Measurements from ENCODE around the gene CHRNG.
"Not testable (repeated sequence)": the region's sequence is repeated elsewhere in the genome, so short reads cannot be mapped to it uniquely, and the experiment has no call there.

CHRNG gene

GRCh38 chr2:232568161-232568560 lies 28.7 kb downstream of the CHRNG start:
- Histone ChIP-seq H3K9ac (ENCODE audit: low read depth, low read length) (no peak overlapping the region), H3K27me3 (ENCODE audit: control insufficient read depth, insufficient read depth, low read length) (no peaks in the 10 kb centered on the region), H3K9me3 (ENCODE audit: control insufficient read depth, insufficient read depth, low read length) (no peaks in the 10 kb centered on the region), H3K27ac (ENCODE audit: low read depth, low read length) (no peak overlapping the region), H3K4me1 (ENCODE audit: control insufficient read depth, insufficient read depth, low read length) (no peaks in the 10 kb centered on the region), H3K4me3 (ENCODE audit: low read depth, low read length) (no peak overlapping the region), H3K36me3 (ENCODE audit: control insufficient read depth, insufficient read depth, low read length) (peaks cover 92% of the 10 kb centered on the region)

- Histone ChIP-seq H3K4me3 (ENCODE audit: low read depth, low read length) (no peak overlapping the region), H3K9ac (ENCODE audit: low read depth, low read length) (no peak overlapping the region), H3K36me3 (ENCODE audit: control insufficient read depth, insufficient read depth, low read length) (peaks cover 93% of the 10 kb centered on the region), H3K9me3 (ENCODE audit: control insufficient read depth, insufficient read depth, low read length) (no peaks in the 10 kb centered on the region), H3K4me1 (ENCODE audit: control insufficient read depth, insufficient read depth, low read length) (no peaks in the 10 kb centered on the region), H3K27me3 (ENCODE audit: control insufficient read depth, insufficient read depth, low read length) (no peaks in the 10 kb centered on the region), H3K27ac (ENCODE audit: low read depth, low read length) (no peak overlapping the region)
These were observed 30.0 kb downstream of the CHRNG start for GRCh38 chr2:232569541-232569940.

- not testable (repeated sequence) for H3K9ac ChIP-seq (ENCODE audit: low read depth, low read length); H3K27me3 ChIP-seq (ENCODE audit: control insufficient read depth, insufficient read depth, low read length); H3K4me3 ChIP-seq (ENCODE audit: low read depth, low read length); H3K27ac ChIP-seq (ENCODE audit: low read depth, low read length); H3K4me1 ChIP-seq (ENCODE audit: control insufficient read depth, insufficient read depth, low read length); H3K9me3 ChIP-seq (ENCODE audit: control insufficient read depth, insufficient read depth, low read length)
- H3K36me3 ChIP-seq (ENCODE audit: control insufficient read depth, insufficient read depth, low read length), result peaks cover 94% of the 10 kb centered on the region
These were observed 31.0 kb downstream of the CHRNG start for GRCh38 chr2:232570481-232570880.

- peaks cover 90% of the 10 kb centered on the region for H3K36me3 ChIP-seq (ENCODE audit: control insufficient read depth, insufficient read depth, low read length)
- H3K9ac ChIP-seq (ENCODE audit: low read depth, low read length), result no peak overlapping the region
- no peaks in the 10 kb centered on the region for H3K9me3 ChIP-seq (ENCODE audit: control insufficient read depth, insufficient read depth, low read length)
- no peaks in the 10 kb centered on the region for H3K27me3 ChIP-seq (ENCODE audit: control insufficient read depth, insufficient read depth, low read length)
- no peak overlapping the region for H3K4me3 ChIP-seq (ENCODE audit: low read depth, low read length)
- no peaks in the 10 kb centered on the region for H3K4me1 ChIP-seq (ENCODE audit: control insufficient read depth, insufficient read depth, low read length)
- no peak overlapping the region for H3K27ac ChIP-seq (ENCODE audit: low read depth, low read length)
These were observed 31.6 kb downstream of the CHRNG start for GRCh38 chr2:232571026-232571474.

GRCh38 chr2:232573042-232573441 lies 33.5 kb downstream of the CHRNG start:
- Histone ChIP-seq H3K27ac (ENCODE audit: low read depth, low read length) (no peak overlapping the region), H3K36me3 (ENCODE audit: control insufficient read depth, insufficient read depth, low read length) (peaks cover 77% of the 10 kb centered on the region), H3K27me3 (ENCODE audit: control insufficient read depth, insufficient read depth, low read length) (no peaks in the 10 kb centered on the region), H3K4me1 (ENCODE audit: control insufficient read depth, insufficient read depth, low read length) (no peaks in the 10 kb centered on the region), H3K4me3 (ENCODE audit: low read depth, low read length) (no peak overlapping the region), H3K9ac (ENCODE audit: low read depth, low read length) (no peak overlapping the region), H3K9me3 (ENCODE audit: control insufficient read depth, insufficient read depth, low read length) (no peaks in the 10 kb centered on the region)

- no peak overlapping the region for H3K9ac ChIP-seq (ENCODE audit: low read depth, low read length)
- H3K27ac ChIP-seq (ENCODE audit: low read depth, low read length), result no peak overlapping the region
- peaks cover 68% of the 10 kb centered on the region for H3K36me3 ChIP-seq (ENCODE audit: control insufficient read depth, insufficient read depth, low read length)
These were observed 34.4 kb downstream of the CHRNG start for GRCh38 chr2:232573771-232574435.

GRCh38 chr2:232574674-232575403 lies 35.3 kb downstream of the CHRNG start:
- Histone ChIP-seq H3K9ac (ENCODE audit: low read depth, low read length) (no peak overlapping the region), H3K27ac (ENCODE audit: low read depth, low read length) (no peak overlapping the region), H3K4me3 (ENCODE audit: low read depth, low read length) (no peak overlapping the region), H3K9me3 (ENCODE audit: control insufficient read depth, insufficient read depth, low read length) (no peaks in the 10 kb centered on the region), H3K36me3 (ENCODE audit: control insufficient read depth, insufficient read depth, low read length) (peaks cover 59% of the 10 kb centered on the region), H3K4me1 (ENCODE audit: control insufficient read depth, insufficient read depth, low read length) (no peaks in the 10 kb centered on the region), H3K27me3 (ENCODE audit: control insufficient read depth, insufficient read depth, low read length) (no peaks in the 10 kb centered on the region)

More at GRCh38 chr2:232573771-232574435, 34.4 kb downstream of the CHRNG start:
- no peaks in the 10 kb centered on the region for H3K27me3 ChIP-seq (ENCODE audit: control insufficient read depth, insufficient read depth, low read length)
- H3K4me1 ChIP-seq (ENCODE audit: control insufficient read depth, insufficient read depth, low read length), result no peaks in the 10 kb centered on the region
- no peak overlapping the region for H3K4me3 ChIP-seq (ENCODE audit: low read depth, low read length)
- no peaks in the 10 kb centered on the region for H3K9me3 ChIP-seq (ENCODE audit: control insufficient read depth, insufficient read depth, low read length)

GRCh38 chr2:232575404-232575746 lies 35.9 kb downstream of the CHRNG start:
- no peaks in the 10 kb centered on the region for H3K9me3 ChIP-seq (ENCODE audit: control insufficient read depth, insufficient read depth, low read length)
- no peak overlapping the region for H3K9ac ChIP-seq (ENCODE audit: low read depth, low read length)
- no peaks in the 10 kb centered on the region for H3K4me1 ChIP-seq (ENCODE audit: control insufficient read depth, insufficient read depth, low read length)
- H3K27ac ChIP-seq (ENCODE audit: low read depth, low read length), result no peak overlapping the region
- H3K4me3 ChIP-seq (ENCODE audit: low read depth, low read length), result no peak overlapping the region
- peaks cover 54% of the 10 kb centered on the region for H3K36me3 ChIP-seq (ENCODE audit: control insufficient read depth, insufficient read depth, low read length)
- H3K27me3 ChIP-seq (ENCODE audit: control insufficient read depth, insufficient read depth, low read length), result no peaks in the 10 kb centered on the region

GRCh38 chr2:232576995-232577394 lies 37.5 kb downstream of the CHRNG start:
- Histone ChIP-seq H3K9ac (ENCODE audit: low read depth, low read length) (no peak overlapping the region), H3K27me3 (ENCODE audit: control insufficient read depth, insufficient read depth, low read length) (no peaks in the 10 kb centered on the region), H3K4me3 (ENCODE audit: low read depth, low read length) (no peak overlapping the region), H3K4me1 (ENCODE audit: control insufficient read depth, insufficient read depth, low read length) (no peaks in the 10 kb centered on the region), H3K27ac (ENCODE audit: low read depth, low read length) (no peak overlapping the region), H3K36me3 (ENCODE audit: control insufficient read depth, insufficient read depth, low read length) (peaks cover 56% of the 10 kb centered on the region), H3K9me3 (ENCODE audit: control insufficient read depth, insufficient read depth, low read length) (no peaks in the 10 kb centered on the region)

GRCh38 chr2:232577841-232578240 lies 38.3 kb downstream of the CHRNG start:
- no peak overlapping the region for H3K27ac ChIP-seq (ENCODE audit: low read depth, low read length)
- no peaks in the 10 kb centered on the region for H3K9me3 ChIP-seq (ENCODE audit: control insufficient read depth, insufficient read depth, low read length)
- no peak overlapping the region for H3K9ac ChIP-seq (ENCODE audit: low read depth, low read length)
- H3K27me3 ChIP-seq (ENCODE audit: control insufficient read depth, insufficient read depth, low read length), result no peaks in the 10 kb centered on the region
- H3K4me3 ChIP-seq (ENCODE audit: low read depth, low read length), result no peak overlapping the region
- peaks cover 53% of the 10 kb centered on the region for H3K36me3 ChIP-seq (ENCODE audit: control insufficient read depth, insufficient read depth, low read length)
- no peaks in the 10 kb centered on the region for H3K4me1 ChIP-seq (ENCODE audit: control insufficient read depth, insufficient read depth, low read length)

GRCh38 chr2:232578626-232579025 lies 39.1 kb downstream of the CHRNG start:
- Histone ChIP-seq H3K9me3 (ENCODE audit: control insufficient read depth, insufficient read depth, low read length) (no peaks in the 10 kb centered on the region), H3K27me3 (ENCODE audit: control insufficient read depth, insufficient read depth, low read length) (no peaks in the 10 kb centered on the region), H3K27ac (ENCODE audit: low read depth, low read length) (no peak overlapping the region), H3K9ac (ENCODE audit: low read depth, low read length) (no peak overlapping the region), H3K4me3 (ENCODE audit: low read depth, low read length) (no peak overlapping the region), H3K4me1 (ENCODE audit: control insufficient read depth, insufficient read depth, low read length) (no peaks in the 10 kb centered on the region), H3K36me3 (ENCODE audit: control insufficient read depth, insufficient read depth, low read length) (peaks cover 49% of the 10 kb centered on the region)
